ENCODE data around the gene LPAR1. TPM values are rescaled to one million over a fixed set of nuclear protein-coding genes. Genes with fewer than 3 reads are reported as not detected.

Gene LPAR1
- total and polyA plus RNA-seq, 2 donors (not counting 1 experiment from before 2014, with no cell fraction given): 0.06 TPM; not detected in 1

DNA sequence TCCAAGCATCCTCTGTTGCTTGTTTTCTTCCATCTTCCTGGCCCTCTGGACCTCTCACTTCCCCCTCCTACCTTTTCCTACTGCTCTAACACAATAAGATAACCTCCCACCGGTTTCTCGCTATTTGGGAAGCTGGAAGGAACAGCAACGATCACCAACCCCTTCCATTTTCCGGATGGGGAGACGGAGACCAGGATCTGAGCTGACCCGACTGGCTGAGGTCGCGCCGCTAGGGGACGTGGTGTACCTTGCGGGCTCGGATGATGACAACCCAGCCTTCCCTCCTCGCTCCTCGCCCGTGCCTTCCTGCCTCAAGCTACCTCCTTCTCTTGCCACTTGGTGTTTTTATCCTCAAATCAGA, 1.9 kb downstream of the LPAR1 start:
- Mint-ChIP-seq H3K9me3 (ENCODE audit: insufficient read depth) (no peaks in the 10 kb centered on the region), H3K4me3 (no peak overlapping the region), H3K4me1 (peaks cover 10% of the 10 kb centered on the region), H3K27ac (no peak overlapping the region), H3K27me3 (peaks cover 43% of the 10 kb centered on the region)
- 26% methylated on average over 12 of the region's 15 CpGs for WGBS (ENCODE audit: insufficient coverage)
- CTCF ChIA-PET: no interaction called here
- ATAC-seq (ENCODE audit: low read depth): no peak
- H3K9me3 ChIP-seq (ENCODE audit: control extremely low read depth in 1 of 3, control insufficient read depth in 2 of 3, insufficient read depth in 1 of 3, low read length in 2 of 3): peaks cover 0 to 2% (median 0%) of the 10 kb centered on the region in 3 donors
- H3K4me3 ChIP-seq (ENCODE audit: control extremely low read depth in 1 of 5, extremely low read depth in 1 of 5, insufficient read depth in 1 of 5, low read depth in 2 of 5, low read length in 4 of 5): no peak overlapping the region
- intact Hi-C loops (cut with micrococcal nuclease): no loop called here
- POLR2A ChIA-PET: no interaction called here
- no peak overlapping the region for H3K9ac ChIP-seq (ENCODE audit: low read length)
- H3K36me3 ChIP-seq (replicated peaks in 1 of 2; ENCODE audit: control extremely low read depth in 1 of 2, control insufficient read depth in 1 of 2, extremely low read depth in 1 of 2, insufficient read depth in 2 of 2, low read length in 1 of 2): no peaks in the 10 kb centered on the region
- no peak overlapping the region for H3K4me2 ChIP-seq (replicated peaks; ENCODE audit: low read depth, low read length, poor library complexity, severe bottlenecking)
- no peak for TF ChIP-seq EZH2 (IDR thresholded peaks at IDR 0.05; ENCODE audit: borderline replicate concordance, insufficient read depth, low read depth, low read length, poor library complexity, severe bottlenecking)
- peaks cover 0 to 34% (median 19%) of the 10 kb centered on the region in 4 experiments for H3K27me3 ChIP-seq (replicated peaks in 1 of 4; ENCODE audit: control extremely low read depth in 1 of 4, control insufficient read depth in 3 of 4, insufficient read depth in 4 of 4, low read length in 3 of 4)
- H3K4me1 ChIP-seq (ENCODE audit: control insufficient read depth in 2 of 2, insufficient read depth in 2 of 2, low read length in 2 of 2): peaks cover 6 to 20% of the 10 kb centered on the region in 2 donors
- no peak overlapping the region for H3K27ac ChIP-seq (ENCODE audit: low read length in 2 of 2)
- H3K79me2 ChIP-seq (ENCODE audit: control insufficient read depth, insufficient read depth, low read length): no peaks in the 10 kb centered on the region
- no peak for DNase-seq
- no peak overlapping the region for H2AFZ ChIP-seq (ENCODE audit: insufficient read depth, low read depth, low read length, poor library complexity, severe bottlenecking)
- H4K20me1 ChIP-seq (ENCODE audit: control insufficient read depth, insufficient read depth, low read length, poor library complexity, severe bottlenecking): no peaks in the 10 kb centered on the region

GRCh38 chr9:111035543-111036428, 2.5 kb downstream of the LPAR1 start:
- no peak overlapping the region for H3K4me3 Mint-ChIP-seq
- no CpG with 5 or more reads among the region's 3 CpGs for WGBS (ENCODE audit: insufficient coverage)
- H3K4me2 ChIP-seq (replicated peaks; ENCODE audit: low read depth, low read length, poor library complexity, severe bottlenecking): no peak overlapping the region
- H3K27ac Mint-ChIP-seq: no peak overlapping the region
- peaks cover 0 to 34% (median 19%) of the 10 kb centered on the region in 4 experiments for H3K27me3 ChIP-seq (replicated peaks in 1 of 4; ENCODE audit: control extremely low read depth in 1 of 4, control insufficient read depth in 3 of 4, insufficient read depth in 4 of 4, low read length in 3 of 4)
- H3K4me1 Mint-ChIP-seq: peaks cover 10% of the 10 kb centered on the region
- H3K9ac ChIP-seq (ENCODE audit: low read length): no peak overlapping the region
- no peaks in the 10 kb centered on the region for H3K9me3 Mint-ChIP-seq (ENCODE audit: insufficient read depth)
- no peak overlapping the region for H3K27ac ChIP-seq (ENCODE audit: low read length in 2 of 2)
- no peak overlapping the region for H2AFZ ChIP-seq (ENCODE audit: insufficient read depth, low read depth, low read length, poor library complexity, severe bottlenecking)
- TF ChIP-seq CTCF (IDR thresholded peaks at IDR 0.05): no peak
- no peak for TF ChIP-seq EZH2 (IDR thresholded peaks at IDR 0.05; ENCODE audit: borderline replicate concordance, insufficient read depth, low read depth, low read length, poor library complexity, severe bottlenecking)
- ChIA-PET POLR2A (no interaction called here), CTCF (no interaction called here)
- intact Hi-C loops (cut with micrococcal nuclease): no loop called here
- H3K9me3 ChIP-seq (ENCODE audit: control extremely low read depth in 1 of 3, control insufficient read depth in 2 of 3, insufficient read depth in 1 of 3, low read length in 2 of 3): peaks cover 0 to 2% (median 0%) of the 10 kb centered on the region in 3 donors
- H3K4me1 ChIP-seq (ENCODE audit: control insufficient read depth in 2 of 2, insufficient read depth in 2 of 2, low read length in 2 of 2): peaks cover 6 to 20% of the 10 kb centered on the region in 2 donors
- H4K20me1 ChIP-seq (ENCODE audit: control insufficient read depth, insufficient read depth, low read length, poor library complexity, severe bottlenecking): no peaks in the 10 kb centered on the region
- no peak overlapping the region for H3K4me3 ChIP-seq (ENCODE audit: control extremely low read depth in 1 of 5, extremely low read depth in 1 of 5, insufficient read depth in 1 of 5, low read depth in 2 of 5, low read length in 4 of 5)
- H3K79me2 ChIP-seq (ENCODE audit: control insufficient read depth, insufficient read depth, low read length): no peaks in the 10 kb centered on the region
- no peaks in the 10 kb centered on the region for H3K36me3 ChIP-seq (replicated peaks in 1 of 2; ENCODE audit: control extremely low read depth in 1 of 2, control insufficient read depth in 1 of 2, extremely low read depth in 1 of 2, insufficient read depth in 2 of 2, low read length in 1 of 2)
- DNase-seq (no peak), ATAC-seq (ENCODE audit: low read depth) (no peak)
- H3K27me3 Mint-ChIP-seq: peaks cover 43% of the 10 kb centered on the region

All from B cell (primary cell).